SW 1271 (cell line): ENCODE measurements around the gene ERBB4.
"Not testable (repeated sequence)": the region's sequence is repeated elsewhere in the genome, so short reads cannot be mapped to it uniquely, and the experiment has no call there.

Source experiments
- DNase-seq, 2 experiments: peaks; one replicate each; lab custom pipeline; 2025; lab: John Stamatoyannopoulos, UW

The ERBB4 gene

DNA sequence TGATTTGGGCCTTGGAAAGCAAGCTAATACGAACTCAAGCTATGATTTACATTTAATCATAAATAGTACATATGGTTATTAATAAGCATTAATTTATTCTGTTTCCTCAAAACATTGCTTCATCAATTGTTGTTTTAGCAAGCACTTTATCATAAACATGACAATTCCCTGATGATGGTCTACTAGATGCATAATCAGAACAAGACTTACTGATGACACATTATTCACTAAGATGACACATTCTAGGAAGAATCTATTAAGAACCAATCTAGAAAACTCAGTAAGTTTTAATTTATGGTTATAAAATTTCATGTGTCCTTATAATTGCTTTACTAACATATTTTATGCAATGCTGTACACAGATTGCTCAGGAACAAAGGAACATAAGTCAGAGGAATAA is 815.2 kb downstream of the ERBB4 start:
- no peak for DNase-seq

DNA sequence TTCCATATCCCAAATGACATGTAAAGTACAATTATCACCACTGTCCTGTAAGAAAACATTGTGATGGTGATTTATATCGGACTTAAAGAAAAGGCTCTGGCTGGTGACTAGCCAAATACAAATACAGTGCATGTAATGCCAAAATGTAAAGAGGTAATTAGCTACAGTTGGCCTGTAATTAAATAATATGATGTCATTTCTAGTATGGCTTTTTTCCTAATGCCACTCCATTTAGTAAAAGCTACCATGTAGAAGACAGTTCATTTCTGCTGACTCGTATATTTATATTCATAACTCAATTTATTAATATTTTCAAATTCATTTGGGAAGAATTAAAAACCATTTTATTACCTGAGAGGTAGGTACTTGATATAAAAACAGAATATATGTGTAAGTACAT is 815.7 kb downstream of the ERBB4 start:
- no peak for DNase-seq

DNA sequence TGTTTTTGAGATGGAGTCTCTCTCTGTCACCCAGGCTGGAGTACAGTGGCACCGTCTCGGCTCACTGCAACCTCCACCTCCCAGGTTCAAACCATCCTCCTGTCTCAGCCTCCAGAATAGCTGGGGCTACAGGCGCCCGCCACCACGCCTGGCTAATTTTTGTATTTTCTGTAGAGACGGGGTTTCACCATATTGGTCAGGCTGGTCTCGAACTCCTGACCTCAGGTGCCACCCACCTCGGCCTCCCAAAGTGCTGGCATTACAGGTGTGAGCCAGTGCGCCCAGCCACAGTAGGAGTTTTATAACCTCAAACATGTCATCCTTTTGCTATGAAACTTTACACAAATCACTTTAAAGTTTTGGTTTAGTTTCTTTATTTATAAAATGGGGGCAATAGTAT is 816.7 kb downstream of the ERBB4 start:
- not testable (repeated sequence) for DNase-seq

DNA sequence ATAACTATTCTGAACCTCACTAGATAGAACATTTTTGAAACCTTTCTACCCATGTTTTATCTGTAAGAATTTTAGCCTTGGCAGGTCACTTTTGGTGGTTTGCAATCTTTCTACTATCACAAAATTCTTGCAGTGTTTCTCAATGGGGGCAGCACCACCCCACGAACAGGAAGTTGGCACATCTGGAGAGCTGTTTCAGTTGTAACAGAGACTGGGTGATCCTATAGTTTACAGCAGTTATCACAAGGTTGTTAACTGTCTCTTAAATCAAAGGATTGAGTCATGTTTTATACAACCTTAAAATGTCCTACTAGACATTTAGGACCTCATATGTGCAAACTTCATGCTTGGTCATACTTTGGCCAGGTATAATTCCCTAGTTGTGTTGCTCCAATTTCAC is 829.2 kb downstream of the ERBB4 start:
- DNase-seq: no peak

DNA sequence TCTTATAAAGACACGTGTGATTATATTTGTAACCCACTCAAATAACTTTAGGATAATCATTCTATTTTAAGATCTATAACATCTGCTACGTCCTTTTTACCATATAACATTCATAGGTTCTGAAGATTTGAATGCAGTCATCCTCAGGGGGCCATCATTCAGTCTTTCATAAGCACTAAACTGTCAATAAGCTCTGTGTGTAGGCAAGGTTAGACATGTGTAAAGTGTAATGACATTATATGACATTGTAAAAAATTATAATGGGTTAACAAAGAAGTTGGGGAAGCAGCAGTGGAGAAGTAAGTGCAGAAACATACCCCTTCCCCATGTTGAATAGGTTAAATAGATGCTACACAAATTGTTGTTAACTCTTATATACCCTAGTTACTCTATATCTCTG is 845.9 kb downstream of the ERBB4 start:
- no peak for DNase-seq

DNA sequence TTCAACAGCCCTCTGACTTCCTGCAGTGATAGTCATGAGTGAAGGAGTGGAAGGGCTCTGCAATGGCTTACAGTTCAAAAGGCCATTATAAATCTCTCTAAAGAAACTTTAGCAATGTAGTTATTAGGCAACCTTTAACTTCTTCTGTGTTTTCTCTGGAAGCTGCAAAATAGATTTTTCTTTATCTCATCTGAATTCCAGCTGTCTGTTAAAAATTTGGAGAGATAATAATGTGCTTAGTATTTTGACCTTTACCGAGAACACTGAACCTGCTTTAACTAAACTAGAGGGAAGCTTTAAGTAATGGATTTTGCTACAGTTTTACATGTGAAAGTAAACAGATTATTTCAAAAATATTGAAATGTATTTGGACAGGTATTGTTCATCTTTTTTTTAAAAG is 847.9 kb downstream of the ERBB4 start:
- no peak for DNase-seq

DNA sequence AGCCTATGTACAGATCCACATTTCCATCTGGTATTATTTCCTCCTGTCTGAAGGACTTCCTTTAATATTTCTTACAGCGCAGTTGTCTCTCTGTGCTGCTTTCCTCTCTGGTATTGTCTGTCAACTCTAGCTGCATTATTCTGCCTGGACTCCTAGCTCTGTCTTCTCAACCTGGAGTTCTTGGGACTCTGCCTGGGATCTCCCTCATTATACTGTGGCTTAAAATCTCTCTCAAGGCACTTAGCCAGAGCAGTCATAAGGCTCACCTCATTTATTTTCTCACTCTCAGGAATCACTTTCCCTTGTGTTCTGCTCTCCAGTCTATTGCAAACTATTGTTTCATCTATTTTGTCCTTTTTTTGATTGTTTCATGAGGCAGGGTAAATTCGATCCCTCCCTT is 850.4 kb downstream of the ERBB4 start:
- DNase-seq: no peak

DNA sequence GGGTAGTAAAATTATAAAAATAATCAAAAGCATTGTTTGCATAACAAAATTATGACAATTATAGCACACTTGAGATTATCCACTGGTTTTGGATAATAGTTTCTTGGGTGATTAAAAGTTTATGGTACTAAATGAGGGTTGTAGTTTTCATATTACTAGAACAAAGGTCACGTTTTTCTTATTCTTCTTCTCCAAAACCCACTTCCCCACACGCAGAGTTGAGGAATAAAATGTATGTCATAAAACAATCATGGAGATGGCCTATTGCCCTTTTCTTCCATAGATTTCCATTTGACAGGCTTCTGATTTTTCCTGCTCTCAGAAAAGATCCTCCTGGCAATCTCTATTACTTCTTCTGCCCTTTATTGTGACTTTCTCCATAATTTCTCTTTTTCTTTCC is 863.9 kb downstream of the ERBB4 start:
- no peak for DNase-seq

DNA sequence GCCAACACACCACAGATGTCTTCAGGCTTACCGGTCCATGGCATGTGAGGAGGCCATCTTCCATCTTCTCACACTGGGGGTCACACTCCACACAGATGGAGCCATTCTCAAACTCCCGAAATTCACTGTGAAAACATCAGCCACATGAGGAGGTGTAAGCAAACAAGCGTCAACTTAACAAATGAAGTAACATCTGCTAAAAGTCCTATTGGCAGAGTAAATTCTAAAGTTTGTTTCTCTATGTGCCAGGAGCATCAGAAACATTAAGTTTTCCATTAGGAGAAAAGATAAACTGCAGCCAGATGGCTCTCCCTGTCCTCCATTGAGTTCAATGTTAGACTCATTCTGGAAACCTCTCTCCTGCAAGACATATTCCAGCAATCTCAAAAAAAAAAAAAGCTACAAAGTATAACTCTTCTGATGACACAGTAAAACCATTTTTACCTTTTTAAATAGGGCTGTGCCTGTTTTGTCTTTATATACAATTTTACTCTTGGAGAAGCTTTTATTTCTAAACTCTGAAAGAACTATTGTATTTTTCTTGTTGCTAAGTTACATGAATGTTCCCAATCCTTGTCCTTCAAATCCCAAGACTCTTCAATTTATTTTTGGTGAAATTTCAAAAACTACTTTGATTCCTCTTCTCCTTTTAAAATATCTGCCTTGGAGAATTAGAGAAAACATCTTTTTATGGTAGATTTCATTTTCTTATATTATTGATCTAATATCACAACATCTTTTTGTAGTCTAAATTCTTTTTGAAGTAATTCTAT is 865.3 kb downstream of the ERBB4 start:
- DNase-seq: no peak

DNA sequence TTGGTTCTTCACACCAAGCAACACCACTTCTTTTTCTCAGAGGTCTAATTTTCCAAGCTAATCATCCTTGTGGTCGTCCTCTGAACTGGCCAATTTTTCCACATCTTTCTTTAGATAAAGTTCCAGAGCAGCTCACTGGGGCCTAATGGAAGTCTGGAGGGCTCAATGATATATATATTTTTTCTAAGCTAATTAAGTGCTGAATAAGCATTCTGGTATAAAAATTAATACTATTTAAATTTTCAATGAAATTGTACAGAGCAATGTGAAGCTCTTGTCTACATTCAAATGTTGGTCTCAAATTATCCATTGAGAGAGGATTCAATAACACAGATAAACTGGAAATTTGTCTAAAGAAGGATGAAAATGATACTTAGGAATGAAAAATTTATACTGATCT is 866.6 kb downstream of the ERBB4 start:
- DNase-seq: no peak

DNA sequence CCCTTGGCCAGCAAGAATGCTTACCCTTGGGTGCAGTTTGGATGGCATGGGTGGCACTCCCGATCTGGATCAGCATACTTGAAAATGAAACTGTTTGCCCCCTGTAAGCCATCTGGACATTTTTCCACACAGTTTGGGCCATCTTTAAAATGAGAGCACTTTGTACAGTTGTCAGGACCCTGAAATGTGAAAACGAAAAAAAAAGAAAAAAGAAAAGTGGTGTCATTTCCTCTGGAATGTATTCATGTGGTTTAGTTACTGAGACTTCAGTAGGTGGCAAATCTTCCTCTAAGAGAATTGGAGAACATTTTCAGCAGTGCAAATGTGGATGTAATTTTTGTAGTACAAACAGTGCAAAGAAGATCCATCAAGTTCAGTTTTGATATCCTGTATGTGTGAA is 873.3 kb downstream of the ERBB4 start:
- DNase-seq: no peak

DNA sequence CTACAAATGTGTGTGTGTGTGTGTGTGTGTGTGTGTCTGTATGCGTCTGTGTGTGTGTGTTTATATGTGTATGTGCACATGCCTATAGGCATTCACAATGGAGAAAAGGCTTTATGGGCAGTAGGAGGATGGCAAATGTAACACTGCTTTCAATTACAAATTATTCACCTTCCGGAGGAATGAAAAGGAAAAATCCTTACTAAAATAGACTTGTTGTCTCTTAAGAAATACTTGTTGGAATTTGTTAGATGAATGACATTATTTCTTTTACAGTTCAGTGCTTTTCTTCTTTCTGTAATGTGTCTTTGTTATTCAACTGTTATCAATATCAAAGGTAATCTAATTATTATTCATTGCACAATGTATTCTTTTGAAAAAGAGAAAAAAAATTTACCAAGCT is 874.3 kb downstream of the ERBB4 start:
- DNase-seq: no peak

DNA sequence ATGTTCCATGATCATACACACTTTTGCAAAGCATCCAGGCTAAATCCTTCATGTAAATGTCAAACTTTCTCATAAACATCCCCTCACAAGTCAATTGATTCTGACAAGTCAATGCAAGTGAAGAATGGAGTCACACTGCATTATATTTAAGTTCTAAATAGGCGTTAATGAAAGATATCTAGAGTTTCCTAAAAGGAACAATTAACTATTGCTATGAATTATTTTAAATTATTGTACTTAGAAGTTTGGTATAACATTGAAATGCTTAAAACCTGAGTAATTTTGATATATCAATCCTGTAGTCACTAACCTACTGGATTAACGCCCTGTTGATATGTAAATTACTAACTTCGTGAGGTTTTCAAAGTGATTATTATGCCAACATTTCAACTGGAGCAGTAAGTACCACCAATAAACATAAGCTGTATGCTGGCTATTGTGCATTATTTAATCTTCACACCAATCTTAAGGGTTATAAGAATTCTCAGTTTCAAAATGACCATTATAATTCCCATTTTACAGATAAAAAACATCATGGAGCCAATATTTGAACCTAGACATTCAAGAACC is 884.3 kb downstream of the ERBB4 start:
- DNase-seq: no peak

DNA sequence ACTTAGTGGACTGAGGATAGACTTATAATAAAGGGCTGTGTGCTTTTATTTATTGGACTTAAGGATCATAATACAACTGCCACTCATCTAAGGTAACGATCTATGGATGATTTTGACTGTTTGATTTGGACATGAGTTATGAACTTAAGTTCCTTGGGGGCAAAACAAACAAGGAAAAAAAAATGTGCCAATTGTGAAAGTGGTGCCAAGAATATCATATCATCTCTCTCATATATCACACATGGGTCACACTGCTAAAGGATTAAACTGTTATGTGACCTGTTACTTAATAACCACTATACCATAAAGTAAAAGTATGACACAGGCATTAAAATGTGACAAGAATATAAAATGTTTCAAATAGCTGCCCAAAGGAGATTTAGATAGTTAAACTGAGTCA is 886.3 kb downstream of the ERBB4 start:
- no peak for DNase-seq

DNA sequence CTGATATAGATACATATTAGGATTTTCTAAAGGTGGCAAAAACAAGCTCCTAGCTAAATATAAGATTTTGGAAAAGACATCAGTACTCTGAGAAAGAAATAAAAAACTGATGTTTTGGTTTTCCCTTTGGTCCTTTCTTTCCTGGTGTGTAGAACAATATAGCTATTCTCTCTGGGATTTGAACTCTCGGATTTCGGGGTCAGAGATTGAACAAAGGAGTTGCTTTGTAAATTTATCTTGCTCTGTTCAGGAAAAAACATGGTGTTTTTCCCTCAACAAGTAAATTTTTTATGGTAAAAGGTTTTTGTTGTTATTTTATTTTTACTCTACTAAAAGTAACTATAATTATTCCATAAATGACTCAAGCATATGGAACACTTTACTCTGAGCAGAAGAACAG is 889.3 kb downstream of the ERBB4 start:
- DNase-seq: no peak

DNA sequence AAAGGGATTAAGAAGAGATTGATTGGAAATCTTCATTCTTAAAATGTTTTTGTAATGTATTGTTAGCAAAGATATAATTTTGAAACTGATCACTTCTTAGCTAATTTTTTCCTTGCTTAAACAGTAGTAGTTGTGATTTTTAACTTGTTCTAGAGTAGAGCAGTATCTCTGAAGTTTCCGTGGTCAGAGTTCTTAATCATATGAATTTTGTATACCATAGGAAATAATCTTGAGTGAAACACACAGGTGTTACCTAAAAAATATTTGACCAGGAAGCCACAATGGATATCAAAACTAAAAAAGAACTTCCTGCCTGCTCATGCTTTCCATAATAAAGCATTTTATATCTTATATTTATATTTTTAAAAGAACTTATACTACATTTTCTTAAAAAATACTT is 907.1 kb downstream of the ERBB4 start:
- DNase-seq: no peak

DNA sequence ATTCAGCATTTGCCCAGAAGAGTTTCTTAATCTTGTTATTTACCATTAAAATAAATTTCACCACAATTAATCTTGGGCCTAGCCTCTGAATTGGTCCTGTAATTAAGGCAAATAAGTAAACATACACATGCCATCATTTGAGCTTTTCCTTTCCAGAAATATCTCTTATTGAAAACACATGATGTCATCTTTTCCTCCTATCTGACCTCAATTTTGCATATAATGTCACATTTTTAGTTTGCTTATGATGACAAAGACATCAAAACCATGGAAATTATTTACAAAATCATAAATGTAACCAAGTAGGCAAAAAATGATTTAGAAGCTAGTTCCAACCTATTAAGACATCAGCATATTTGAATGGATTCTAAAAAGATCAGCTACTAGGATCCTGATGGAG is 915.5 kb downstream of the ERBB4 start:
- DNase-seq: no peak

DNA sequence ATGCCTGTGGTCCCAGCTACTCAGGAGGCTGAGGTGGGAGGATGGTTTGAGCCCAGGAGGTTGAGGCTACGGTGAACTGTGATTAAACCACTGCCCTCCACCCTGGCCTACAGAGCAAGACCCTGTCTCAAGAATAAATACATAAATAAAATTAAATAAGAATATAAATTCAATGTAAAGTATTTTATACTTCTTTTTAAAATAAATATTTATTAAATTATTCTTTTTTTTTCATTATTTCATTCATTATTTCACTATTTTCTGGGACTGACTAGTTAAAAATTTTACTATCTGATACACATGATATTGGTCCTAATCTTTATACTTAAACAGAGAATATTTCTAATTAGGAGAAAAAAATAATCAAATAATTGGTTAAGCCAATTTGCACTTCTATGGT is 917.6 kb downstream of the ERBB4 start:
- DNase-seq: no peak

DNA sequence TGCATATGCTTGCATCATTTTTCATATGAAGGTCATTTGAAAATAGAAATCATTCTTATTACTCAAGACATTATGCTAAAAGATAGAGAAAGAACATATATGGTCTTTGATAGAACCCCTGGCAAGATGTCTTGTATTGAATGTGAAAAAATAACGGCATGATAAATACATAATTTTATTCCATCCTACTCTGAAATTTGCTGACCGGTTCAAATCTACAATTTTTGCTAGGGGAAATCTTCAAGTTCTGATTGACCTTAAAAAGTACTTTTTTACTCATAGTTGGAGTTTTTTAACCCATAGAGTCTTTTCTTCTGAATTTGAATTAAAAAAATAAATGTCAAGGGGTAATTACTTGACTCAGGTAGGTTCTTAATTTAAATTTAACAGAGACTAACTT is 920.8 kb downstream of the ERBB4 start:
- DNase-seq: no peak

DNA sequence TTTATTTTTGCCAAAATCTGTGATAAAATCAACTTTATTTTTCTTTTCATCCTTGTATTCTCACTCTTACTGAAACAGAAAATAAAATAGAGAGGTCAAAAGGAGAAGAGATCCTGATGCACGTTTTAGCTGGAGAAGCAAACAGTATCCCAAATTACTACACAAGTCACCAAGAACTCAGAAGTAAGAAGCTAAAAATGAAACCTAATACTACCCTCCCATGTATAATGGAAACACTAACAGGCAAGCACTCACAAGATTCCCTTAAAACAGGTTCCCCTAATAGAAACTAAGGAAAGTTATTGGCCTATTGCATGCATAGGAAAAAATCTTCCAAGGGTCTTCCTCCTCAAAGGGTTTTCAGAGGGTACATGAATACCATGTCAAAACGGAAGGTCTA is 927.0 kb downstream of the ERBB4 start:
- no peak for DNase-seq

DNA sequence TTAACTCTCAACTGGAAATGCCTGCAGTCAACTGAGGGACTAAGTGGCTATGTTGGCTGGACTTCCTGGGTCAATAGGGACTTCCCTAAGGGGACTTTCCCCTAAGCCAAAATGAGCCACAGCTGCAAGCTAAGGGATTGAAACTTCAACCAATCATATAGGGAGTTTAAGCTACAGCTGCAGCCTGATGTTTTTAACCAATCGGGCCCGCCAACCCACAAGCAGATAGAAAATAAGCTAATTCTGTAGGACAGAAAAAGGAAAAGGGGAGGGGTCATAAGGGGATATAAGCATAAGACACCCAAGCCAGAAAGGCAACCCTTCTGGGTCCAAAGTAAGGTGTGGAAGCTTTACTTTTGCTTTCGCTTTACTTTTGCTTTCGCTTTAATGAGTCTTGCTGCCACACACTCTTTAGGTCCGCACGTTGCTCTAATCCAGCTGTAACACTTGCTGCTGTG is 927.5 kb downstream of the ERBB4 start:
- no peak for DNase-seq

DNA sequence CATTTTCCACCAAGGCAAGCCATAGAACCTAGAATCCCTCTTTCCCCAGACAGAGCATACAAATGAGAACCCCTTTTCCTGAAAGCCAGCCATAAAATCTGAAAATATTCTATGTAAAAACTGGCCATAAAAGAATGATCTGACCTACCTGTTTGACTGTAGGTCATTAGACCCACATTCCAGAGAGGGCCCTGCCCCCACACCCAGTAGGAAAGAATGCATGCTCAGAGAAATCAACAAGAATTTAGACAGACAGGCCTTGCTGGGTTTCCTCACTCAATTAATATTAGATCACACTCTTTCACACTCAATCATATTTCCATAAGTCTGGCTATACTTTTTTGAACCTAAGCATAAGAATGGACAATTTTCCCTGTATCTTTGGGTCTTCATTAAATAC is 929.5 kb downstream of the ERBB4 start:
- no peak for DNase-seq

DNA sequence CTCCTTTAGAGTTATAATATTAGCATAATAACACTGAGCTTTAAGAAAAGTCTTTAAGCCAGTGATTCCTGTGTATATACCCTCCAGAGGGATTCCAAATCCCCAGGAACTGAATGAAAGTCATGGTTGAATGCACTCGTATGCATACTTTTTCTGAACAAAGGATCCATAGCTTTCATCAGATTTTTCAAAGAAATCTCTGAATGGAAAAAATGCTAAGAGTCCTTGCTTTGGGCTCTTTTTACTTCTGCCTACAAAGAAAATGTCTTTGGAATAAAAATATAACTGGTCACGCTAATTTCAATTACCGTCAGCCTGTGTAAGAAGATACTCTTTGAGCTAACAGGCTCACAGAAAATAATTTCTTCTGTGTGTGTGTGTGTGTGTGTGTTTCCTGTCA is 939.5 kb downstream of the ERBB4 start:
- no peak for DNase-seq

DNA sequence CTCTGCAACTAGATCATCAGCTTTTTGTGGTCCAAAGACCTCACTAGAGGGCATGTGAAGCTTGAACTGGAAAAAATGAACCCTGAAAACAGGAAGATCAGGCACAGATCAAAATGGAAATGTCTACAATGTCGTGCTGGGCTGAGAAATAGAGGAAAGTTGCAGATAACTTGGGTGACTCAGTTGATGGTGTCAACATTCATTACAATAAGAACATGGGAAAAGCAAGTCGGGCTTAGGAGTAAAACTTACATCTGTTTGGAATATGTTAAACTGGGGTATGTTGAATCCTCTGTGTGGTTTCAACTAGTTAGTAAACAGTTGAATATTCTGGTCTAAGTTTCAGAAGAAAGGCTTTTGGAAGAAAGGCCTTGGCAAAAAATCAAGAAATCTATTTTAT is 940.4 kb downstream of the ERBB4 start:
- DNase-seq: no peak
